ENCODE data around the gene SLC4A8. TPM values are rescaled to one million over a fixed set of nuclear protein-coding genes. Genes with fewer than 3 reads are reported as not detected.

SLC4A8 gene
- total RNA-seq, 2 experiments from 2014 or later, result 1.0 to 6.7 TPM

- no peak for TF ChIP-seq EZH2phosphoT487 (IDR thresholded peaks at IDR 0.05; ENCODE audit: borderline replicate concordance, low read depth, low read length)
- TF ChIP-seq CTCF (conservative IDR thresholded peaks at IDR 0.05; ENCODE audit: low read length), result no peak
- Histone ChIP-seq H3K36me3 (ENCODE audit: insufficient read depth, low read length) (no peaks in the 10 kb centered on the region), H3K27ac (ENCODE audit: low read depth, low read length, poor library complexity, severe bottlenecking) (no peak overlapping the region), H3K4me1 (ENCODE audit: insufficient read depth, low read length, poor library complexity, severe bottlenecking) (no peaks in the 10 kb centered on the region), H4K20me1 (ENCODE audit: insufficient read depth, low read length) (no peaks in the 10 kb centered on the region), H3K9me3 (ENCODE audit: low read length) (no peaks in the 10 kb centered on the region), H3K4me3 (ENCODE audit: low read depth, low read length, poor library complexity, severe bottlenecking) (no peak overlapping the region), H3K4me2 (ENCODE audit: low read length) (no peak overlapping the region), H3K79me2 (ENCODE audit: insufficient read depth, low read depth, low read length) (no peaks in the 10 kb centered on the region), H3K9me2 (ENCODE audit: insufficient read depth, low read length) (no peaks in the 10 kb centered on the region), H2AFZ (ENCODE audit: low read length) (no peak overlapping the region)
- CTCF ChIA-PET (ENCODE audit: unreplicated experiment), result interaction anchor here (1.5 kb wide), 1 partner anchor 11 kb away, joined by 5 read pairs; no protein-coding TSS in a partner anchor
- no peak for DNase-seq (ENCODE audit: low spot score)
- BruUV-seq (replicated peaks), result no TSS peak
- POLR2A ChIA-PET, result no interaction called here
- intact Hi-C loops (cut with micrococcal nuclease; ENCODE audit: unreplicated experiment), result no loop called here
These were observed 96.1 kb downstream of the SLC4A8 start for GRCh38 chr12:51520576-51521325.

- H3K4me2 ChIP-seq (ENCODE audit: low read length), result no peak overlapping the region
- H3K4me1 ChIP-seq (ENCODE audit: insufficient read depth, low read length, poor library complexity, severe bottlenecking), result no peaks in the 10 kb centered on the region
- H3K9me3 ChIP-seq (ENCODE audit: low read length), result no peaks in the 10 kb centered on the region
- TF ChIP-seq EZH2phosphoT487 (IDR thresholded peaks at IDR 0.05; ENCODE audit: borderline replicate concordance, low read depth, low read length) (no peak), CTCF (conservative IDR thresholded peaks at IDR 0.05; ENCODE audit: low read length) (peak; percentile 63)
- no peaks in the 10 kb centered on the region for H4K20me1 ChIP-seq (ENCODE audit: insufficient read depth, low read length)
- ChIA-PET POLR2A (no interaction called here), CTCF (ENCODE audit: unreplicated experiment) (interaction anchor here (1.5 kb wide), 1 partner anchor 10 kb away, joined by 5 read pairs; no protein-coding TSS in a partner anchor)
- no peaks in the 10 kb centered on the region for H3K9me2 ChIP-seq (ENCODE audit: insufficient read depth, low read length)
- intact Hi-C loops (cut with micrococcal nuclease; ENCODE audit: unreplicated experiment), result no loop called here
- no peak overlapping the region for H3K27ac ChIP-seq (ENCODE audit: low read depth, low read length, poor library complexity, severe bottlenecking)
- peak; percentile 6 for DNase-seq (ENCODE audit: low spot score)
- no peaks in the 10 kb centered on the region for H3K79me2 ChIP-seq (ENCODE audit: insufficient read depth, low read depth, low read length)
- H3K4me3 ChIP-seq (ENCODE audit: low read depth, low read length, poor library complexity, severe bottlenecking), result no peak overlapping the region
- BruUV-seq (replicated peaks), result no TSS peak
- H3K36me3 ChIP-seq (ENCODE audit: insufficient read depth, low read length), result no peaks in the 10 kb centered on the region
- H2AFZ ChIP-seq (ENCODE audit: low read length), result no peak overlapping the region
These were observed 97.1 kb downstream of the SLC4A8 start for GRCh38 chr12:51521554-51522276.

DNA sequence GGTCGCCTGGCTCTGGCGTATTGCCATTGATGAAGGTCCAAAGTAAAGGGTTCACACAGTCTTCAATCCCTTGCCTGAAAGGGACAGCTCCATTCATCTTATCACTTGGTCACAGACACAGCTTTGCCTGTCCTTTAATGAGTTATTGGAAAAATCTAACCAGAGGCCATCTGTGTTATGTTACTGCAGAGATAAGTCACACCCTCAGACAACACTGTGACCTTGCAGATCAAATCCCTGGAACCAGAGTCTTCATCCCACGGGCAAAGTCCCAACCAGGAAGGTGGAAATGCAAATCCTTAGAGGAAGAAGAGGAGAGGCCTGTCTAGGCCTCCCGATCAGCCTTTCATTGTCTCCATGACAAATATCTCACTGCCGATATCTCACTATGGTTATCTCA is 98.1 kb downstream of the SLC4A8 start:
- TF ChIP-seq EZH2phosphoT487 (IDR thresholded peaks at IDR 0.05; ENCODE audit: borderline replicate concordance, low read depth, low read length) (no peak), CTCF (conservative IDR thresholded peaks at IDR 0.05; ENCODE audit: low read length) (no peak)
- POLR2A ChIA-PET, result no interaction called here
- no peak overlapping the region for H3K4me3 ChIP-seq (ENCODE audit: low read depth, low read length, poor library complexity, severe bottlenecking)

More for the DNA sequence above, 98.1 kb downstream of the SLC4A8 start:
- no TSS peak for BruUV-seq (replicated peaks)
- H2AFZ ChIP-seq (ENCODE audit: low read length), result no peak overlapping the region
- H4K20me1 ChIP-seq (ENCODE audit: insufficient read depth, low read length), result no peaks in the 10 kb centered on the region
- no peaks in the 10 kb centered on the region for H3K4me1 ChIP-seq (ENCODE audit: insufficient read depth, low read length, poor library complexity, severe bottlenecking)
- H3K4me2 ChIP-seq (ENCODE audit: low read length), result no peak overlapping the region
- no peak overlapping the region for H3K27ac ChIP-seq (ENCODE audit: low read depth, low read length, poor library complexity, severe bottlenecking)
- intact Hi-C loops (cut with micrococcal nuclease; ENCODE audit: unreplicated experiment), result no loop called here
- DNase-seq (ENCODE audit: low spot score), result no peak
- H3K79me2 ChIP-seq (ENCODE audit: insufficient read depth, low read depth, low read length), result no peaks in the 10 kb centered on the region
- H3K36me3 ChIP-seq (ENCODE audit: insufficient read depth, low read length), result no peaks in the 10 kb centered on the region
- no peaks in the 10 kb centered on the region for H3K9me3 ChIP-seq (ENCODE audit: low read length)
- CTCF ChIA-PET (ENCODE audit: unreplicated experiment), result no interaction called here
- H3K9me2 ChIP-seq (ENCODE audit: insufficient read depth, low read length), result no peaks in the 10 kb centered on the region
